HG03159 (cell line): ENCODE results near the gene ILDR2.

Source experiments
- ATAC-seq: cut with Tn5 transposase; IDR thresholded peaks from one replicate; pipeline ENCODE4 v1.9.1; 2021; ENCODE audit warnings: mild to moderate bottlenecking, moderate library complexity; ENCODE audit not compliant: unreplicated experiment

ILDR2 gene

GRCh38 chr1:166971252-166971651 is 4.1 kb downstream of the ILDR2 start:
- no peak for ATAC-seq

- ATAC-seq, result peak; percentile 93
These were observed 6.2 kb downstream of the ILDR2 start for GRCh38 chr1:166969074-166969677.

GRCh38 chr1:166960858-166961474 is 14.4 kb downstream of the ILDR2 start:
- peak; percentile 63 for ATAC-seq

GRCh38 chr1:166956872-166957271 is 18.5 kb downstream of the ILDR2 start:
- no peak for ATAC-seq

- no peak for ATAC-seq
These were observed 19.1 kb downstream of the ILDR2 start for GRCh38 chr1:166956057-166956850.

- no peak for ATAC-seq
These were observed 21.8 kb downstream of the ILDR2 start for GRCh38 chr1:166953491-166953890.

- ATAC-seq, result no peak
These were observed 23.2 kb downstream of the ILDR2 start for GRCh38 chr1:166952002-166952746.

- no peak for ATAC-seq
These were observed 24.3 kb downstream of the ILDR2 start for GRCh38 chr1:166951050-166951449.

- ATAC-seq, result no peak
These were observed 25.2 kb downstream of the ILDR2 start for GRCh38 chr1:166950156-166950555.

GRCh38 chr1:166948856-166949350 is 26.4 kb downstream of the ILDR2 start:
- no peak for ATAC-seq

GRCh38 chr1:166947398-166948043 is 27.8 kb downstream of the ILDR2 start:
- no peak for ATAC-seq

- ATAC-seq, result no peak
These were observed 31.0 kb downstream of the ILDR2 start for GRCh38 chr1:166944186-166944967.

GRCh38 chr1:166939741-166940375 is 35.5 kb downstream of the ILDR2 start:
- ATAC-seq, result no peak

- ATAC-seq, result no peak
These were observed 37.4 kb downstream of the ILDR2 start for GRCh38 chr1:166937962-166938361.

GRCh38 chr1:166937329-166937728 is 38.0 kb downstream of the ILDR2 start:
- ATAC-seq, result no peak

GRCh38 chr1:166933633-166934032 is 41.7 kb downstream of the ILDR2 start:
- no peak for ATAC-seq

- no peak for ATAC-seq
These were observed 42.2 kb downstream of the ILDR2 start for GRCh38 chr1:166933140-166933539.

GRCh38 chr1:166929911-166930310 is 45.4 kb downstream of the ILDR2 start:
- no peak for ATAC-seq

GRCh38 chr1:166927701-166928100 is 47.6 kb downstream of the ILDR2 start:
- no peak for ATAC-seq
